ENCODE results near the gene CCDC172.

CCDC172 gene

DNA sequence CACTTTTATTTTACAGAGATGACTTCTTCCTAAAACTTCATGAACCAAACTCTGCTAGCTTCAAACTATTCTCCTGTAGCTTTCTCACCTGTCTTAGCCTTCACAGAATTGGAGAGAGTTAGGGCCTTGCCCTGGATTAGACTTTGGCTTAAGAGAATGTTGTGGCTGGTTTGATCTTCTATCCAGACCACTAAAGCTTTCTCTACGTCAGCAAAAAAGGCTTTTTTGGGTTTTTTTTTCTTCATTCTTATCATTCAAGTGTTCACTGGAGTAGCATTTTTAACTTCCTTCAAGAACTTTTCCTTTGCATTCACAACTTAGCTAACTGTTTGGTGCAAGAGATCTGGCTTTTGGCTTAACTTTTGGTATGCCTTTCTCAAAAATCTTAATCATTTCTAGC is 19.3 kb upstream of the CCDC172 start:
- Mint-ChIP-seq H3K9me3 (peaks cover 4% of the 10 kb centered on the region), H3K27ac (no peak overlapping the region), H3K27me3 (ENCODE audit: low read depth) (no peaks in the 10 kb centered on the region), H3K36me3 (ENCODE audit: low read depth) (no peaks in the 10 kb centered on the region), H3K4me1 (peaks cover 9% of the 10 kb centered on the region), H3K4me3 (no peak overlapping the region)
- TF ChIP-seq CTCF (IDR thresholded peaks at IDR 0.05; ENCODE audit: unreplicated experiment in 3 of 3), result no peak

DNA sequence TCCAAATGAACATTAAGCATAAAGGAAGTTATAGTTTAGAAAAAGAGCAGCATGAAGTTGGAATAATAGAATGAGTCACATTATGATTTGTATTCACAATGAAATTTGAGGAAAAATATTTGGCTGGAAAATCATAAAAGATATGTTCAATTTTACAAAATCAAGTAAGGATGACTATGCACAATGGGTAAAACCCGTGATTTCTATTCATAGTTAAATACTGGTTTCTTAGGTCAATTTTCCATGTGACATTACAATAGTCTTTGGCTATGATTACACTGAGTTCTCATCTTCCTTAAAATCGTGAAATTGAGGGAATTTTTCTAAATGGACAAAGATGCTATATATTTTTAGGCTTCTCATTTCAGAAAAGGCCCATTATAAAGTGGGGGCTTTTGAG is 17.4 kb upstream of the CCDC172 start:
- H3K27me3 Mint-ChIP-seq (ENCODE audit: low read depth), result no peaks in the 10 kb centered on the region
- no peak overlapping the region for H3K4me3 Mint-ChIP-seq
- H3K36me3 Mint-ChIP-seq (ENCODE audit: low read depth), result no peaks in the 10 kb centered on the region
- H3K4me1 Mint-ChIP-seq, result peaks cover 10% of the 10 kb centered on the region
- TF ChIP-seq CTCF (IDR thresholded peaks at IDR 0.05; ENCODE audit: unreplicated experiment in 3 of 3), result no peak
- H3K27ac Mint-ChIP-seq, result no peak overlapping the region
- H3K9me3 Mint-ChIP-seq, result peaks cover 4% of the 10 kb centered on the region

DNA sequence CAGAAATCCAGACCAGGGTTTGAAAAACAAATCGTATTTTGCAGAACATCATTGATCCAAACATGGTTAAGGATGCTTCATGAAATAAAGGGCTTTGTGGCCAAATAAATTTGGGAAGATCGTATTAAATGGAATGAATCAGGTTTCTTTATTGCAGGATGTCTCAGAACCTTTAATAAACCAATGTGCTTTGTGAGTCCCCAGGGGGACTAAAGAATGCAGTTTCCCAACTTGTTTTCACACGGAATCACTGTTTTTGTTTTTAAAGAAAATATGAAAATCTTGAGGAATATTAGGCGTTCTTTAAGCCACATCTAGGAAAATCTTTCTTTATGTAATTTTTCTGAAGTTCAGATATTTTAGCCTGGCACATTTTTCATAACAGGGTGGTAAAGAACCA is 16.8 kb upstream of the CCDC172 start:
- H3K4me3 Mint-ChIP-seq, result no peak overlapping the region
- H3K27me3 Mint-ChIP-seq (ENCODE audit: low read depth), result no peaks in the 10 kb centered on the region
- TF ChIP-seq CTCF (IDR thresholded peaks at IDR 0.05; ENCODE audit: unreplicated experiment in 3 of 3), result no peak

DNA sequence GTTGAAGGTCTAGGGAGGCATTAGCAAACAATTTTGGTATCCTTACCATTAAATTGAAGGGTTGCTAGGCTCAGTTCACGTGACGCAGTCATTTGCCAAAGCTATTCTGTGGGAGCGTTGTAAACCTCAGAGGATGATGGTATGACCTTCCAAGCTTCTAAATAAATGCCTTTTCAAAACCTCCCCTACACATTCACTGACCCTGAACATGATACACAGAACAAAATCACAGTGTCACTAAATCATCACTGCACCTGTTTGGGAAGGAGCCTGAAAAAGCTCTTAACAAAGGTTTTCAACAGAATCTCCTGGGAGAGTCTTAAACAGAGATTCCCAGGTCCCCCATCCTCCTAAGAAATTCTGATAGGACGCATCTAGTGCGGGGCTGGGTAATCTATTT is 13.2 kb upstream of the CCDC172 start:
- Mint-ChIP-seq H3K4me3 (no peak overlapping the region), H3K36me3 (ENCODE audit: low read depth) (no peaks in the 10 kb centered on the region), H3K27ac (peak overlapping the region in 2 of 3 experiments; percentile 45 to 54), H3K9me3 (no peaks in the 10 kb centered on the region), H3K27me3 (ENCODE audit: low read depth) (no peaks in the 10 kb centered on the region), H3K4me1 (peaks cover 12% of the 10 kb centered on the region)
- no peak for TF ChIP-seq CTCF (IDR thresholded peaks at IDR 0.05; ENCODE audit: unreplicated experiment in 3 of 3)

More for the DNA sequence above, 16.8 kb upstream of the CCDC172 start:
- peaks cover 12% of the 10 kb centered on the region for H3K4me1 Mint-ChIP-seq
- peaks cover 4% of the 10 kb centered on the region for H3K9me3 Mint-ChIP-seq
- no peaks in the 10 kb centered on the region for H3K36me3 Mint-ChIP-seq (ENCODE audit: low read depth)
- no peak overlapping the region for H3K27ac Mint-ChIP-seq

- Mint-ChIP-seq H3K4me1 (peaks cover 12% of the 10 kb centered on the region), H3K4me3 (no peak overlapping the region), H3K27ac (peak overlapping the region in 2 of 3 experiments; percentile 45 to 54), H3K9me3 (no peaks in the 10 kb centered on the region), H3K36me3 (ENCODE audit: low read depth) (no peaks in the 10 kb centered on the region), H3K27me3 (ENCODE audit: low read depth) (no peaks in the 10 kb centered on the region)
- no peak for TF ChIP-seq CTCF (IDR thresholded peaks at IDR 0.05; ENCODE audit: unreplicated experiment in 3 of 3)
Observed at GRCh38 chr10:116311706-116312490, 12.3 kb upstream of the CCDC172 start.

- H3K9me3 Mint-ChIP-seq, result no peaks in the 10 kb centered on the region
- H3K4me1 Mint-ChIP-seq, result peaks cover 8% of the 10 kb centered on the region
- no peaks in the 10 kb centered on the region for H3K36me3 Mint-ChIP-seq (ENCODE audit: low read depth)
- H3K27me3 Mint-ChIP-seq (ENCODE audit: low read depth), result no peaks in the 10 kb centered on the region
- no peak overlapping the region for H3K4me3 Mint-ChIP-seq
- no peak overlapping the region for H3K27ac Mint-ChIP-seq
- TF ChIP-seq CTCF (IDR thresholded peaks at IDR 0.05; ENCODE audit: unreplicated experiment in 3 of 3), result no peak
Observed at GRCh38 chr10:116312548-116312947, 11.7 kb upstream of the CCDC172 start.

Measured in nephron (organoid).